CD14-positive monocyte (primary cell): Measurements from ENCODE around the gene REEP2. TPM values are rescaled to one million over a fixed set of nuclear protein-coding genes. Genes with fewer than 3 reads are reported as not detected.

Experiments used
- DNase-seq, 3 donors: peaks; one replicate each; pipeline ENCODE4 v3.0.0-alpha.2; 2011 to 2022
- H2AFZ ChIP-seq: 2 replicates; pipeline ENCODE4 v1.6.0; 2012; ENCODE audit warnings: mild to moderate bottlenecking, low read depth, low read length, inconsistent platforms; ENCODE audit not compliant: insufficient read depth, poor library complexity, severe bottlenecking
- H3K27ac ChIP-seq, 2 donors: 1 replicate in 1 of 2; 2 replicates in 1 of 2; pipeline ENCODE4 v1.5.1; 2012 to 2013; ENCODE audit warnings: low read length in 2 of 2, control low read depth in 1 of 2, inconsistent platforms in 1 of 2, low read depth in 1 of 2, mild to moderate bottlenecking in 1 of 2
- H3K27me3 ChIP-seq, 2 donors: one replicate each; pipeline versions ENCODE4 v1.6.0 to v1.6.1; 2011 to 2013; ENCODE audit warnings: low read length in 2 of 2; ENCODE audit not compliant: control insufficient read depth in 2 of 2, insufficient read depth in 2 of 2
- H3K36me3 ChIP-seq, 2 donors: replicated peaks in 1 of 2; 1 replicate in 1 of 2; 2 replicates in 1 of 2; pipeline versions ENCODE4 v1.5.1 to v1.6.1; 2012 to 2013; ENCODE audit warnings: low read length in 2 of 2, control low read depth in 1 of 2, inconsistent platforms in 1 of 2, mild to moderate bottlenecking in 1 of 2; ENCODE audit not compliant: insufficient read depth in 2 of 2, control insufficient read depth in 1 of 2
- H3K4me1 ChIP-seq, 2 donors: 1 replicate in 1 of 2; 2 replicates in 1 of 2; pipeline versions ENCODE4 v1.5.1 to v1.6.1; 2012 to 2013; ENCODE audit warnings: low read length in 2 of 2, control low read depth in 1 of 2, inconsistent platforms in 1 of 2, mild to moderate bottlenecking in 1 of 2, moderate library complexity in 1 of 2; ENCODE audit not compliant: insufficient read depth in 2 of 2, control insufficient read depth in 1 of 2
- H3K4me2 ChIP-seq: replicated peaks from 2 replicates; pipeline ENCODE3; 2012; ENCODE audit warnings: low read length, moderate library complexity, mild to moderate bottlenecking; ENCODE audit not compliant: poor library complexity, severe bottlenecking; ENCODE audit errors: extremely low read depth
- H3K4me3 ChIP-seq, 3 experiments: fragments of 200-600 bp in 1 of 3; sonication (generic) in 1 of 3; replicated peaks in 1 of 3; 1 replicate in 2 of 3; 2 replicates in 1 of 3; pipeline ENCODE4 v1.5.1; 2011 to 2013; ENCODE audit warnings: low read length in 3 of 3, mild to moderate bottlenecking in 3 of 3, control low read depth in 2 of 3, low read depth in 2 of 3, inconsistent platforms in 1 of 3, moderate library complexity in 1 of 3
- H3K79me2 ChIP-seq: 2 replicates; pipeline ENCODE4 v1.6.0; 2012; ENCODE audit warnings: mild to moderate bottlenecking, control low read depth, inconsistent platforms, low read length, moderate library complexity; ENCODE audit not compliant: insufficient read depth
- H3K9ac ChIP-seq: 2 replicates; pipeline ENCODE4 v1.6.0; 2017; ENCODE audit warnings: low read length, mild to moderate bottlenecking; ENCODE audit not compliant: insufficient read depth, poor library complexity, severe bottlenecking
- H3K9me3 ChIP-seq, 2 donors: replicated peaks in 1 of 2; 1 replicate in 1 of 2; 2 replicates in 1 of 2; pipeline versions ENCODE4 v1.5.1 to v1.6.1; 2012 to 2013; ENCODE audit warnings: low read length in 2 of 2, control low read depth in 1 of 2; ENCODE audit not compliant: control insufficient read depth in 1 of 2, insufficient read depth in 1 of 2
- H4K20me1 ChIP-seq: 2 replicates; pipeline ENCODE4 v1.6.0; 2012; ENCODE audit warnings: mild to moderate bottlenecking, low read length, control low read depth, moderate library complexity; ENCODE audit not compliant: insufficient read depth
- H3K27ac Mint-ChIP-seq, 7 donors: one replicate each; pipeline ENCODE4 v1.8.0; 2020; ENCODE audit warnings: mild to moderate bottlenecking in 7 of 7, mixed read lengths in 7 of 7, moderate library complexity in 6 of 7, inconsistent platforms in 2 of 7
- H3K27me3 Mint-ChIP-seq, 3 donors: one replicate each; pipeline ENCODE4 v1.8.0; 2021 to 2022; ENCODE audit warnings: low read depth in 3 of 3, mild to moderate bottlenecking in 3 of 3, mixed read lengths in 3 of 3, moderate library complexity in 3 of 3, inconsistent platforms in 1 of 3
- H3K36me3 Mint-ChIP-seq, 2 donors: one replicate each; pipeline ENCODE4 v1.8.0; 2020; ENCODE audit warnings: mixed read lengths in 2 of 2, inconsistent platforms in 1 of 2, mild to moderate bottlenecking in 1 of 2
- H3K4me1 Mint-ChIP-seq: one replicate; pipeline ENCODE4 v1.8.0; 2020; ENCODE audit warnings: mild to moderate bottlenecking, mixed read lengths
- H3K4me3 Mint-ChIP-seq, 2 donors: one replicate each; pipeline ENCODE4 v1.8.0; 2020; ENCODE audit warnings: mild to moderate bottlenecking in 2 of 2, mixed read lengths in 2 of 2, moderate library complexity in 1 of 2
- H3K9me3 Mint-ChIP-seq, 7 donors: one replicate each; pipeline ENCODE4 v1.8.0; 2020 to 2022; ENCODE audit warnings: mixed read lengths in 7 of 7, mild to moderate bottlenecking in 6 of 7, moderate library complexity in 6 of 7, inconsistent platforms in 2 of 7
- WGBS: methylation state at CpG from one replicate; pipeline ENCODE4 v1.1.5; 2013; ENCODE audit warnings: missing lambda C conversion rate; ENCODE audit not compliant: insufficient coverage; 5-methylcytosine and 5-hydroxymethylcytosine counted together
- intact Hi-C, 2 donors: fragments of 100-400 bp; cut with micrococcal nuclease; formaldehyde crosslinking; loops; one replicate each; pipeline versions ENCODE4 v1.15.0 to v1.15.1; 2023
- polyA plus RNA-seq, 3 donors: library from polyadenylated mRNA; depleted of rRNA in 1 of 3; unstranded in 2 of 3; stranded (reverse) in 1 of 3; fragments of 300-500 nt in 2 of 3; fragments of >200 nt in 1 of 3; fragmentation: Illumina TruSeq in 2 of 3; gene quantifications; 1 replicate in 2 of 3; 2 replicates in 1 of 3; pipeline ENCODE4 v1.2.3, GENCODE V29; 2012 to 2021
- TF ChIP-seq, protein P1 (sequence below): fragments of 200-600 bp; IDR thresholded peaks from one replicate; pipeline ENCODE4 v1.8.0; 2022; ENCODE audit warnings: antibody characterized with exemption, mild to moderate bottlenecking

REEP2 gene
- polyA plus RNA-seq, 3 donors: not detected

DNA sequence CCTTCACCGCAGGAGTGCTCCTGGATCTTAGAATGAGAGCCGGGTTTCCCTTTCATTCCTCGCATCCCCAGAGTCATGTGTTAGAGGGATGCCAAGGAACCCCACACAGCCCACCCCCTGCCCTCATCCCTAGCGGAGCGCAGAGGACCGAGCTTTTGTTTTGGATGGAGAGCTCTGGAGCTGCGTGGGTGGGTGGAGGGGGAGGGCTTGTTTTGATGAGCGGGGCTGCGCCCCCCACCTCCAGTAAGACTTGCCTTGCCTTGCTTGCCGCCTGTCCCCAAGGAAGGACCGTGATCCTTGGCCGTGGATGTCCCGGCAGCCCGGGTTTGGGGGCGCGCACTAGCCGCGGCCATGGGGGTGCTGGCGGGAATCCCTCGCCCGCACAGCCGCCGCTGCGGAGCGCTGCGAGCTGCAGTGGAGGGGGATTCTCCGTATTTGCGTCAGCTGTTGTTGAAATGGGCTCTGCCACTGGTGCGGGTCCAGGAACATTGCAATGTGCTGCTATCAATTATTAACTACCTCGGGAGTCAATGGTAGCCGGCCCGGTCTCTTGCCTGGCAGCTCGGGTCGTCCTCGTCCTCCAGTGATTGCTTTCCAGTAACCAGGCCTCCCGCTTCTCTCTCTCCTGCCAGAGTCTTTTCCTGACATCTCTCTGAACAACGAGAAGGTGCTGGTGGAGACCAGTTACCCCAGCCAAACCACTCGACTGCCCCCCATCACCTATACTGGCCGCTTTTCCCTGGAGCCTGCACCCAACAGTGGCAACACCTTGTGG, 27.5 kb downstream of the REEP2 start:
- Histone ChIP-seq H3K4me2 (peak overlapping the region; percentile 94), H3K4me3 (peak overlapping the region; percentile 76 to 87 (median 78)), H3K4me1 (peaks cover 36 to 47% of the 10 kb centered on the region in 2 donors), H3K9me3 (no peaks in the 10 kb centered on the region), H3K27ac (no peak overlapping the region), H3K79me2 (no peaks in the 10 kb centered on the region), H2AFZ (peak overlapping the region; percentile 97), H4K20me1 (peaks cover 23% of the 10 kb centered on the region), H3K36me3 (no peaks in the 10 kb centered on the region), H3K27me3 (peaks cover 3 to 21% of the 10 kb centered on the region in 2 donors), H3K9ac (peak overlapping the region; percentile 77)
- Mint-ChIP-seq H3K4me1 (peaks cover 31% of the 10 kb centered on the region), H3K4me3 (peak overlapping the region; percentile 85 to 92), H3K36me3 (peaks cover 18 to 23% of the 10 kb centered on the region in 2 donors), H3K9me3 (peaks cover 0 to 15% (median 5%) of the 10 kb centered on the region in 7 donors), H3K27me3 (peaks cover 20 to 29% (median 27%) of the 10 kb centered on the region in 3 donors), H3K27ac (peak overlapping the region in 2 of 7 donors; percentile 71 to 75)
- DNase-seq: peak in 1 of 3 donors; percentile 42
- intact Hi-C loops: loop anchor here in 1 of 2 donors (10.0 kb wide), 1 partner anchor 78 kb away; the partner anchor contains the start of gene ETF1
- TF ChIP-seq, protein P1, sequence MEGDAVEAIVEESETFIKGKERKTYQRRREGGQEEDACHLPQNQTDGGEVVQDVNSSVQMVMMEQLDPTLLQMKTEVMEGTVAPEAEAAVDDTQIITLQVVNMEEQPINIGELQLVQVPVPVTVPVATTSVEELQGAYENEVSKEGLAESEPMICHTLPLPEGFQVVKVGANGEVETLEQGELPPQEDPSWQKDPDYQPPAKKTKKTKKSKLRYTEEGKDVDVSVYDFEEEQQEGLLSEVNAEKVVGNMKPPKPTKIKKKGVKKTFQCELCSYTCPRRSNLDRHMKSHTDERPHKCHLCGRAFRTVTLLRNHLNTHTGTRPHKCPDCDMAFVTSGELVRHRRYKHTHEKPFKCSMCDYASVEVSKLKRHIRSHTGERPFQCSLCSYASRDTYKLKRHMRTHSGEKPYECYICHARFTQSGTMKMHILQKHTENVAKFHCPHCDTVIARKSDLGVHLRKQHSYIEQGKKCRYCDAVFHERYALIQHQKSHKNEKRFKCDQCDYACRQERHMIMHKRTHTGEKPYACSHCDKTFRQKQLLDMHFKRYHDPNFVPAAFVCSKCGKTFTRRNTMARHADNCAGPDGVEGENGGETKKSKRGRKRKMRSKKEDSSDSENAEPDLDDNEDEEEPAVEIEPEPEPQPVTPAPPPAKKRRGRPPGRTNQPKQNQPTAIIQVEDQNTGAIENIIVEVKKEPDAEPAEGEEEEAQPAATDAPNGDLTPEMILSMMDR: no peak
- WGBS: 36% methylated on average over 30 of the region's 39 CpGs

DNA sequence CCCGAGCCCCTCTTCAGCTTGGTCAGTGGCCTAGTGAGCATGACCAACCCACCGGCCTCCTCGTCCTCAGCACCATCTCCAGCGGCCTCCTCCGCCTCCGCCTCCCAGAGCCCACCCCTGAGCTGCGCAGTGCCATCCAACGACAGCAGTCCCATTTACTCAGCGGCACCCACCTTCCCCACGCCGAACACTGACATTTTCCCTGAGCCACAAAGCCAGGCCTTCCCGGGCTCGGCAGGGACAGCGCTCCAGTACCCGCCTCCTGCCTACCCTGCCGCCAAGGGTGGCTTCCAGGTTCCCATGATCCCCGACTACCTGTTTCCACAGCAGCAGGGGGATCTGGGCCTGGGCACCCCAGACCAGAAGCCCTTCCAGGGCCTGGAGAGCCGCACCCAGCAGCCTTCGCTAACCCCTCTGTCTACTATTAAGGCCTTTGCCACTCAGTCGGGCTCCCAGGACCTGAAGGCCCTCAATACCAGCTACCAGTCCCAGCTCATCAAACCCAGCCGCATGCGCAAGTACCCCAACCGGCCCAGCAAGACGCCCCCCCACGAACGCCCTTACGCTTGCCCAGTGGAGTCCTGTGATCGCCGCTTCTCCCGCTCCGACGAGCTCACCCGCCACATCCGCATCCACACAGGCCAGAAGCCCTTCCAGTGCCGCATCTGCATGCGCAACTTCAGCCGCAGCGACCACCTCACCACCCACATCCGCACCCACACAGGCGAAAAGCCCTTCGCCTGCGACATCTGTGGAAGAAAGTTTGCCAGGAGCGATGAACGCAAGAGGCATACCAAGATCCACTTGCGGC, 28.2 kb downstream of the REEP2 start:
- Mint-ChIP-seq H3K4me3 (peak overlapping the region; percentile 85 to 92), H3K36me3 (peaks cover 18 to 23% of the 10 kb centered on the region in 2 donors), H3K4me1 (peaks cover 31% of the 10 kb centered on the region), H3K27ac (peak overlapping the region in 2 of 7 donors; percentile 32 to 83), H3K9me3 (peaks cover 0 to 15% (median 5%) of the 10 kb centered on the region in 7 donors), H3K27me3 (peaks cover 21 to 29% (median 28%) of the 10 kb centered on the region in 3 donors)
- H3K4me3 ChIP-seq: peak overlapping the region in 2 of 3 experiments; percentile 76 to 87
- intact Hi-C loops: loop anchor here in 1 of 2 donors (10.0 kb wide), 1 partner anchor 78 kb away; the partner anchor contains the start of gene ETF1
- no peak overlapping the region for H2AFZ ChIP-seq
- TF ChIP-seq, protein P1: no peak
- no peak overlapping the region for H3K9ac ChIP-seq
- no peaks in the 10 kb centered on the region for H3K79me2 ChIP-seq
- H3K36me3 ChIP-seq: no peaks in the 10 kb centered on the region
- no peaks in the 10 kb centered on the region for H3K9me3 ChIP-seq
- peak overlapping the region; percentile 94 for H3K4me2 ChIP-seq
- H3K27ac ChIP-seq: no peak overlapping the region
- 98% methylated on average over 41 of the region's 45 CpGs for WGBS
- peaks cover 3 to 21% of the 10 kb centered on the region in 2 donors for H3K27me3 ChIP-seq
- DNase-seq: no peak
- peaks cover 36 to 47% of the 10 kb centered on the region in 2 donors for H3K4me1 ChIP-seq
- H4K20me1 ChIP-seq: peaks cover 23% of the 10 kb centered on the region
